Lower leg skin (tissue), 3 donors: Measurements from ENCODE around the gene WIPI1.

Experiments used
- POLR2A ChIP-seq, 2 donors: fragments of 450-650 bp; IDR thresholded peaks; one replicate each; pipeline ENCODE4 v1.6.1; 2016 to 2017; ENCODE audit warnings: antibody characterized with exemption in 2 of 2, mild to moderate bottlenecking in 1 of 2, moderate library complexity in 1 of 2
- TF ChIP-seq, protein P1 (sequence below), 3 donors: fragments of 450-650 bp; IDR thresholded peaks; one replicate each; pipeline ENCODE4 v1.5.1; 2016; ENCODE audit warnings: antibody characterized with exemption in 3 of 3, mild to moderate bottlenecking in 3 of 3, moderate library complexity in 2 of 3

- TF ChIP-seq, protein P1, sequence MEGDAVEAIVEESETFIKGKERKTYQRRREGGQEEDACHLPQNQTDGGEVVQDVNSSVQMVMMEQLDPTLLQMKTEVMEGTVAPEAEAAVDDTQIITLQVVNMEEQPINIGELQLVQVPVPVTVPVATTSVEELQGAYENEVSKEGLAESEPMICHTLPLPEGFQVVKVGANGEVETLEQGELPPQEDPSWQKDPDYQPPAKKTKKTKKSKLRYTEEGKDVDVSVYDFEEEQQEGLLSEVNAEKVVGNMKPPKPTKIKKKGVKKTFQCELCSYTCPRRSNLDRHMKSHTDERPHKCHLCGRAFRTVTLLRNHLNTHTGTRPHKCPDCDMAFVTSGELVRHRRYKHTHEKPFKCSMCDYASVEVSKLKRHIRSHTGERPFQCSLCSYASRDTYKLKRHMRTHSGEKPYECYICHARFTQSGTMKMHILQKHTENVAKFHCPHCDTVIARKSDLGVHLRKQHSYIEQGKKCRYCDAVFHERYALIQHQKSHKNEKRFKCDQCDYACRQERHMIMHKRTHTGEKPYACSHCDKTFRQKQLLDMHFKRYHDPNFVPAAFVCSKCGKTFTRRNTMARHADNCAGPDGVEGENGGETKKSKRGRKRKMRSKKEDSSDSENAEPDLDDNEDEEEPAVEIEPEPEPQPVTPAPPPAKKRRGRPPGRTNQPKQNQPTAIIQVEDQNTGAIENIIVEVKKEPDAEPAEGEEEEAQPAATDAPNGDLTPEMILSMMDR (IDR thresholded peaks at IDR 0.05), result no peak
- TF ChIP-seq POLR2A (IDR thresholded peaks at IDR 0.05), result no peak
Measured at GRCh38 chr17:68431661-68432071, 25.6 kb downstream of the WIPI1 start.
